Measurements from ENCODE around the gene EIF4G3.

Gene EIF4G3

DNA sequence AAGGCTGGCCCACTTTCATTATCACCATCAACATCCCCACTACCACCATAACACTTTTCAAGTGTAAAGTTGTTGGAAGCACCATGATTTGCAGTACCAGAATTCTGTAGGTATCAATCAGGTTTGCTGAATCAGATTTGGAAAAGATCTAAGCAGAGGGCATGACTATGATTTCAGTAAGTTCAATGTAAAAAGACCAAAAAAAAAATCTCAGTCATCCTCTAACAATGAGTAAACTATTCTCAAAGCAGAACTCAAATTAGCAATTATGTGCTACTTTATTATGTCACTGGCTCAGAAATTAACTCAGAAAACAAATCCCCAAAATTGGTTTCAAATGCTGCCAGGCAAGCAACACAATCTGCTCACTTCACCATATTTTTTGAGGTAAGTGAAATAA, 201.7 kb downstream of the EIF4G3 start:
- Histone ChIP-seq H3K36me3 (ENCODE audit: low read length) (peaks cover 12% of the 10 kb centered on the region; the same call in 1 of the 2 replicates), H3K9me2 (replicated peaks; ENCODE audit: insufficient read depth, low read length) (no peaks in the 10 kb centered on the region), H4K20me1 (ENCODE audit: low read depth, low read length) (no peaks in the 10 kb centered on the region), H3K27ac (ENCODE audit: low read depth, low read length) (no peak overlapping the region), H2AFZ (ENCODE audit: low read depth, low read length, severe bottlenecking) (no peak overlapping the region), H3K9me3 (ENCODE audit: insufficient read depth, low read length) (no peaks in the 10 kb centered on the region), H3K9ac (ENCODE audit: low read length) (no peak overlapping the region), H3F3A (ENCODE audit: insufficient read depth) (no peaks in the 10 kb centered on the region), H3K79me2 (ENCODE audit: insufficient read depth, low read length) (no peaks in the 10 kb centered on the region), H3K4me2 (ENCODE audit: low read depth, low read length, poor library complexity, severe bottlenecking) (no peak overlapping the region), H3K27me3 (ENCODE audit: low read length) (no peaks in the 10 kb centered on the region), H3K4me3 (ENCODE audit: insufficient read depth, low read length, poor library complexity, severe bottlenecking) (no peak overlapping the region)
- no peak for TF ChIP-seq EZH2phosphoT487 (conservative IDR thresholded peaks at IDR 0.05; ENCODE audit: low read length)
- TF ChIP-seq, protein P1, sequence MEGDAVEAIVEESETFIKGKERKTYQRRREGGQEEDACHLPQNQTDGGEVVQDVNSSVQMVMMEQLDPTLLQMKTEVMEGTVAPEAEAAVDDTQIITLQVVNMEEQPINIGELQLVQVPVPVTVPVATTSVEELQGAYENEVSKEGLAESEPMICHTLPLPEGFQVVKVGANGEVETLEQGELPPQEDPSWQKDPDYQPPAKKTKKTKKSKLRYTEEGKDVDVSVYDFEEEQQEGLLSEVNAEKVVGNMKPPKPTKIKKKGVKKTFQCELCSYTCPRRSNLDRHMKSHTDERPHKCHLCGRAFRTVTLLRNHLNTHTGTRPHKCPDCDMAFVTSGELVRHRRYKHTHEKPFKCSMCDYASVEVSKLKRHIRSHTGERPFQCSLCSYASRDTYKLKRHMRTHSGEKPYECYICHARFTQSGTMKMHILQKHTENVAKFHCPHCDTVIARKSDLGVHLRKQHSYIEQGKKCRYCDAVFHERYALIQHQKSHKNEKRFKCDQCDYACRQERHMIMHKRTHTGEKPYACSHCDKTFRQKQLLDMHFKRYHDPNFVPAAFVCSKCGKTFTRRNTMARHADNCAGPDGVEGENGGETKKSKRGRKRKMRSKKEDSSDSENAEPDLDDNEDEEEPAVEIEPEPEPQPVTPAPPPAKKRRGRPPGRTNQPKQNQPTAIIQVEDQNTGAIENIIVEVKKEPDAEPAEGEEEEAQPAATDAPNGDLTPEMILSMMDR (IDR thresholded peaks at IDR 0.05; ENCODE audit: insufficient read depth, low read length, poor library complexity, severe bottlenecking): no peak

DNA sequence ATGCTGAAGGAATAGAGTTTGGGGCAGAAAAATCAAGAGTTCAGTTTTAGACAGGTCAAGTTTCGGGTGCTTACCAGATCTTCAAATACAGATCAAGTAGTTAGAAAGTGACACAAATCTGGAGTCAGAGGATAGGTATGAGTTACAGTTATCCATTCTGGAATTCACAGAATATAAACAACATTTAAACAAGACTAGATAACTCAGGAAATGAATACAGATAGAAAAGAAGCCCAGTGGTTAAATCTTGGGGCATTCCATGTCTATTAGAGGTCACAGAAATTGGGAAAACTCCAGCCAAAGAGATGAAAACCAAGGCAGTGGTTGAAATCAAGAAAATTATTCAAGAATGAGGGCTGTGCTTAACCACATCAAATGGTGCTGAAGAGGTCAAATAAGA, 202.6 kb downstream of the EIF4G3 start:
- Histone ChIP-seq H3K9ac (ENCODE audit: low read length) (no peak overlapping the region), H2AFZ (ENCODE audit: low read depth, low read length, severe bottlenecking) (no peak overlapping the region), H3K36me3 (ENCODE audit: low read length) (peaks cover 18% of the 10 kb centered on the region; the same call in 1 of the 2 replicates), H3K4me3 (ENCODE audit: insufficient read depth, low read length, poor library complexity, severe bottlenecking) (no peak overlapping the region), H3K4me2 (ENCODE audit: low read depth, low read length, poor library complexity, severe bottlenecking) (no peak overlapping the region), H3K27ac (ENCODE audit: low read depth, low read length) (no peak overlapping the region), H3K9me2 (replicated peaks; ENCODE audit: insufficient read depth, low read length) (no peaks in the 10 kb centered on the region), H3K27me3 (ENCODE audit: low read length) (no peaks in the 10 kb centered on the region), H4K20me1 (ENCODE audit: low read depth, low read length) (no peaks in the 10 kb centered on the region), H3K9me3 (ENCODE audit: insufficient read depth, low read length) (no peaks in the 10 kb centered on the region), H3K79me2 (ENCODE audit: insufficient read depth, low read length) (no peaks in the 10 kb centered on the region), H3F3A (ENCODE audit: insufficient read depth) (no peaks in the 10 kb centered on the region)
- TF ChIP-seq EZH2phosphoT487 (conservative IDR thresholded peaks at IDR 0.05; ENCODE audit: low read length): no peak
- TF ChIP-seq, protein P1 (IDR thresholded peaks at IDR 0.05; ENCODE audit: insufficient read depth, low read length, poor library complexity, severe bottlenecking): no peak

DNA sequence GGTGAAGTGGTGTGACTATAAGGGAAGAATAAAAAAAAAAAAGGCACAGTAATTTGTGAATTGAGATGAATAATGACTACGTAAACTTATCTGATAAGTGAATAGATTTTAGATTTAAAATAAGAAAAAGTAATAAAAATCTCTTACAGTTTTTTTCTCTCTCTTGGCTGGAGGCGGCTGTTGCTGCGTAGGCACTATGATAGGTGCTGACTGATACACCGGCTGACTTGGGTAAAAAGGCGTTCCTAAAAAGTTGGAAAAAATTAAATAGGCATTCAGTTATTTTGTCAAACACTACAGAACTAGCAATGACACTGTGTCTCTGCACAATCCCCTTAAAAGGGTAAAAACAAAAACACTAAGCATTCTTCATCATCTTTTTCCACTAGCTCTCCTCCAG, 203.8 kb downstream of the EIF4G3 start:
- Histone ChIP-seq H3K36me3 (ENCODE audit: low read length) (peaks cover 20% of the 10 kb centered on the region; the same call in 1 of the 2 replicates), H3F3A (ENCODE audit: insufficient read depth) (no peaks in the 10 kb centered on the region), H3K9me3 (ENCODE audit: insufficient read depth, low read length) (no peaks in the 10 kb centered on the region), H3K4me2 (ENCODE audit: low read depth, low read length, poor library complexity, severe bottlenecking) (no peak overlapping the region), H4K20me1 (ENCODE audit: low read depth, low read length) (no peaks in the 10 kb centered on the region), H2AFZ (ENCODE audit: low read depth, low read length, severe bottlenecking) (no peak overlapping the region), H3K9me2 (replicated peaks; ENCODE audit: insufficient read depth, low read length) (no peaks in the 10 kb centered on the region), H3K27me3 (ENCODE audit: low read length) (no peaks in the 10 kb centered on the region), H3K79me2 (ENCODE audit: insufficient read depth, low read length) (no peaks in the 10 kb centered on the region), H3K27ac (ENCODE audit: low read depth, low read length) (no peak overlapping the region), H3K9ac (ENCODE audit: low read length) (no peak overlapping the region), H3K4me3 (ENCODE audit: insufficient read depth, low read length, poor library complexity, severe bottlenecking) (no peak overlapping the region)
- TF ChIP-seq, protein P1 (IDR thresholded peaks at IDR 0.05; ENCODE audit: insufficient read depth, low read length, poor library complexity, severe bottlenecking): no peak
- TF ChIP-seq EZH2phosphoT487 (conservative IDR thresholded peaks at IDR 0.05; ENCODE audit: low read length): no peak
